WI38 (cell line): ENCODE results near the gene SLC6A6.

Source experiments
- H3K4me3 ChIP-seq: 2 replicates; pipeline ENCODE4 v1.5.1; 2011; ENCODE audit warnings: low read depth, mild to moderate bottlenecking, control low read depth, low read length
- CTCF ChIP-seq: IDR thresholded peaks from 2 replicates; pipeline ENCODE4 v1.5.1; 2012; ENCODE audit warnings: low read depth, mild to moderate bottlenecking, control low read depth, low read length

Gene SLC6A6

GRCh38 chr3:14490255-14490654, 87.8 kb downstream of the SLC6A6 start:
- no peak overlapping the region for H3K4me3 ChIP-seq
- no peak for TF ChIP-seq CTCF

GRCh38 chr3:14490831-14491230, 88.4 kb downstream of the SLC6A6 start:
- H3K4me3 ChIP-seq = no peak overlapping the region
- no peak for TF ChIP-seq CTCF

- no peak for TF ChIP-seq CTCF
Observed at GRCh38 chr3:14491396-14492190, 89.2 kb downstream of the SLC6A6 start.

GRCh38 chr3:14492948-14493881, 90.8 kb downstream of the SLC6A6 start:
- TF ChIP-seq CTCF = no peak
- H3K4me3 ChIP-seq = no peak overlapping the region

More at GRCh38 chr3:14491396-14492190, 89.2 kb downstream of the SLC6A6 start:
- H3K4me3 ChIP-seq = no peak overlapping the region

GRCh38 chr3:14494279-14494972, 92.0 kb downstream of the SLC6A6 start:
- no peak for TF ChIP-seq CTCF
- no peak overlapping the region for H3K4me3 ChIP-seq

- no peak overlapping the region for H3K4me3 ChIP-seq
- TF ChIP-seq CTCF = no peak
Observed at GRCh38 chr3:14494973-14495300, 92.5 kb downstream of the SLC6A6 start.
